Anterior cingulate cortex (tissue), 58 donors: Measurements from ENCODE around the gene MREG.
"Not testable (repeated sequence)": the region's sequence is repeated elsewhere in the genome, so short reads cannot be mapped to it uniquely, and the experiment has no call there.

Experiments
- DNase-seq, 58 donors: peaks; one replicate each; lab custom pipeline; 2025; lab: John Stamatoyannopoulos, UW

Gene MREG

DNA sequence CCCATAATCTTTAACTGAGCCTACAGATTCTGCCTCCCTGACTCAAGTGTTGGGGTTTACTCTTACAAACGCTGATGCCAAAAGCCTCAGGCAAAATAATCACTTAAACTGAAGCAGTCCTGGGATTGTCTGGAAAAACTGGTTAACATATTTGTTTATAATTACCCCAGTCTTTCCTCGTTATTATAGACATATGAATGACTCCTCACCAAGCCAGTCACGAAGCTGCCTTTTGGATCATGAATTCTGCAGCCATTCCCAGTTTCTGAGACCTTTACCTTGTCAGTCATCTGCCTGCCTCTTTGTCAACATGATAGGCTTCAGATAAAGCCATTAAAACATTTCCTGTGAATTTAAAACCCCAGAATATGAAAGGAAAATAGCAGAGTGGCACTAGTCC lies 46.4 kb downstream of the MREG start:
- DNase-seq = no peak

DNA sequence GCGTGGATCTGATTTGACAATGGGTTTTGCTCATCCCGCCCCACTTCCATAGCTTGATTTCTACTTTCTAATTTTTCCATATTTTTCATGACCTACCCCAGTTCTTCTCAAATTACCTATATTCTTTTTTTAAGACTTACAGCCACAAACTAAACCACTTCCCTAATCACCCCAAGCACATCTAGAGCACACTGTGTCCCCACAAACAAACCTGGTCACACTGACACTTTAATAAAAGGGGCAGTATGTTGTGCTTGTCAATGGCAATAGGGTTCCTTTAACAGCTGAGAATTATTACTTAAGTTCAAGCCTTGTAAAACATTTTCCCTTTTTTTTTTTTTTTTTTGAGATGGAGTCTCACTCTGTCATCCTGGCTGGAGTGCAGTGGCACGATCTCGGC lies 47.1 kb downstream of the MREG start:
- no peak for DNase-seq

DNA sequence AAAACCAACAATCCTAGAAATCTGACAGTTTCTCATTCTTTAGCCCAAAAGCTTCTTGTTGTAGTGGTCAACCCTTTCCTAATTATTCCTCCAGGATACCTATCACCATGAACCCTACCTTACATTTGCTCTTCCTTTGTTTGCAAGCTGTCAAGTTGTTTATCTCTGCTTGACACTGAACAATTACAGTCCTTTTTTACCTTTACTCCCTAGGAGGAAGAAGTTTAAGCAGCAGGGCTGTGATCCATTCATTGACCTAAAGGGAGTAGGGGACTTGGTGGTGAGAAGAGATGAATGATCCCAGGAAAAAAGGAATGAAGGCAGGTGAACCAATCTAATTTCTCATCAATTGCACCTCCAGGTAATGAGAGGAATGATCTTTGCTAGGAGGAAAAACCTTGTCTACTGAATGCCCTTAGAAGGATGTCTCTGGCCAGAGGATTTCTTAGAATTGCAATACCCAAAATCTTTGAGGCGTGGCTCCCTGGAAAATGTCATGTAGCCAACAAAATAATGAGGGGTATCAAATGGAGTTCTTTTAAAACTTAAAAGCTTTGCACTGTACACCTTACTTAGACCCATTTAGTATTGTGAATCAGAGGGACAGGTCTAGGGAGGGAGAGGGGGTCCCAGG lies 47.7 kb downstream of the MREG start:
- DNase-seq = no peak

- peak in 1 of 58 donors; percentile 7 for DNase-seq
Observed at GRCh38 chr2:215961981-215962380, 51.4 kb downstream of the MREG start.

DNA sequence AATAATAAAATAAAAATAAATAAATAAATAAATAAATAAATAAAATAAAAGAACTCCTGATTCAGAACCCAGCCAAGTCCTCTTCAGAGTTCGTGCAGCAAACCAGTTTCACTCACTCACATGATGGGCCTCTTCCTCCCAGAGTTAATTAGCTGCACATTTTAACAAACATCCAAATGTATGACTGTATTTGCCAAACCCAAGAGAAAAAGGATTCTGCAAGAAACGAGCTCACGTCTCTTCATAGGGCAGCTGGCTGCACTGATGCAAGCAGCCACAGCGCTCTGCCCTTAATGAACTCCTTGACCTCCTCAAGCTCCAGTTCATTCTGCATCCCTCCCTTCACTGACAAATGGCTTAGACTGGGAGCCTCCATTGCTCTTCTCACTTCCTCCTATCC lies 55.1 kb downstream of the MREG start:
- no peak for DNase-seq

- DNase-seq = not testable (repeated sequence)
Observed at GRCh38 chr2:215957354-215958122, 55.8 kb downstream of the MREG start.

GRCh38 chr2:215952860-215953637 lies 60.3 kb downstream of the MREG start:
- no peak for DNase-seq

- no peak for DNase-seq
Observed at GRCh38 chr2:215951558-215951957, 61.8 kb downstream of the MREG start.

GRCh38 chr2:215949991-215950404 lies 63.4 kb downstream of the MREG start:
- DNase-seq = peak in 1 of 58 donors; percentile 6

- DNase-seq = no peak
Observed at GRCh38 chr2:215948051-215948450, 65.3 kb downstream of the MREG start.

DNA sequence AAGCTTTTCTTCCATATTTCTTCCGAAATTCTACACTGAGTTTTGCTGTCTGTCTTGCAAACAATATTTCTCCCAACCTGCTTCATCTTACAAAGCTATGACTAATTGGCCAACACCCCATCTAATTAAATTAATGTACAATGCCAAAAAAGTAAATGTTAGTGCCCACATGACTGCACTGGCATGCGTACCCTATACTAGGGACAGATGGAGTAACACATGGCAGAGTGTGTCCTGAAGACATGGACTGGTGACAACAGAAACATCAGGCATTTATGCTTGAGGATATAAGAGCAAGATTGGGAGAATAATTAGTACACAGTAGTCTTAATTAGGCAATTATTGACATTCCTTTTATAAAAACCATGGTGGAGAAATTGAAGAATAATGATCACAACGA lies 66.8 kb downstream of the MREG start:
- DNase-seq = peak in 7 of 58 donors; percentile 1 to 12 (median 4)

DNA sequence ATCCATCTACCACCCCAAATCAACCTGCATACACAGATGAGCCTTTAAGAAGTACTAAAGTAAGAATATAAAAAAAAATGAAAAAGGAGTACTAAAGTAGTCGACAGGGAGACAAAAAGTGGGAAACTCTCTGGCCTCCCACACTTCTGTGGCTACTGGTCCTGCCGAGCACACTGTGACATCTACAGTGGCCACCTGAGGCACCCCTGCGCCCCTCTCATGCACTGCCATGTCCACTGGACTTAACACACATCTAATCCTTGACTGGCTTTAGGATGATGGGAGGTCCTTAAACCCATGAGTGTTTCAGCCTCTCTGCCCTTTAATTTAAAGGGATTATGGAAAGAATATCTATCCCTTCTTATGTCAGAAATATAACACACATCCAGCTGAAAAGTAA lies 71.2 kb downstream of the MREG start:
- no peak for DNase-seq

GRCh38 chr2:215941726-215942125 lies 71.6 kb downstream of the MREG start:
- no peak for DNase-seq

- no peak for DNase-seq
Observed at GRCh38 chr2:215940645-215941184, 72.6 kb downstream of the MREG start.

GRCh38 chr2:215937190-215937589 lies 76.2 kb downstream of the MREG start:
- no peak for DNase-seq

DNA sequence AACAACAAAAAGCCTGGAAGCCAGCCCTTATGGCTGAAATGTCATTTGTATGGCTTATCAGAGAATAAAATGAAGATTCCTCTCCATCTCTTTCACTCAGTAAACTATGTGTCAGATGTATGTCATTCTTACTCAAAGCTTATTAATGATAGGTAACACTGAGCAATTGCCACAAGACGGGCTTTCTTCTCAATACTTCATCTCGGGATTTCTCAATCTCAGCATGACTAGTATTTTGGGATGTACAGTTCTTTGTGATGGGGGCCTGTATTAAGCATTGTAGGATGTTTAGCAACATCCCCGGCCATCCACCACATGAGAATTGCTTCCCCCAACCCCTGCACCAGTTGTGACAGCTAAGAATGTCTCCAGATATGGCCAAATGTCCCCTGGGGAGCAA lies 80.2 kb downstream of the MREG start:
- no peak for DNase-seq

GRCh38 chr2:215931256-215931903 lies 82.0 kb downstream of the MREG start:
- peak in 48 of 58 donors; percentile 0 to 66 (median 24) for DNase-seq

- no peak for DNase-seq
Observed at GRCh38 chr2:215930505-215931253, 82.7 kb downstream of the MREG start.

DNA sequence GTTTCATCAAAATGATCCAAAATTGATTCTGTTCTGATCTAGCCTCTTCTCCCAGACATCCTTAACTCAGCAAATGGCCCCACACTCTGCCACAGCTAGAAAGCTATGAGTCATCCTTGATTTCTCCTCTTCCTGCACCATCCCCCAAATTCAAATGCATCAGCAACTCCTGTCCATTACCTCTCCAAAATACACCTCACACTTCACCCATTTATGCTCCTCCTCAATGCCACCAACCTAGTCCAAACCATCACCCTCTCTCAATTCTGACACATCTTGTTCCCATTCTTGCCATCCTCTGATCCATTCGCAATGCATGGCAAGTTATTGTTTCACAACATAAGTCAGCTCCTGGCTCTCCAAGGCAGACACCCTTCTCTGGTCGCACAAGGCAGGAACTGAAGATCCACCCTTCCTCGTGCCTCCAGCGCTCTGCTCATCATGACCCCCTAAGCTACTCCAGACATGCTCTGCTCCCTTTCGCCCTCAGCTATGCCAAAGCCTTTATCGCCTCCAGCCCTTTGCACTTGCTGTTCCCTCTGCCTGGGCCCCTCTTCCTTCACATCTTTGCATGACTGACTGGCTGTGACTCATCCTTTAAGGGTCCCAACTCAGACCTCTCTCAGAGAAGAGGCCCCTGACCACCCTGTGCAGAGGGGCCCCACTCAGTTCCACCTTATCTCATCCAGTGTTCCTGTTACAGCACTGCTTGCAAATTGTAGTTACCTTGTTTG lies 83.6 kb downstream of the MREG start:
- DNase-seq = no peak
